ENCODE results near the gene RICTOR. TPM values are rescaled to one million over a fixed set of nuclear protein-coding genes. Genes with fewer than 3 reads are reported as not detected.

Gene RICTOR
- total RNA-seq, 2 experiments from 2014 or later, result 125 TPM

DNA sequence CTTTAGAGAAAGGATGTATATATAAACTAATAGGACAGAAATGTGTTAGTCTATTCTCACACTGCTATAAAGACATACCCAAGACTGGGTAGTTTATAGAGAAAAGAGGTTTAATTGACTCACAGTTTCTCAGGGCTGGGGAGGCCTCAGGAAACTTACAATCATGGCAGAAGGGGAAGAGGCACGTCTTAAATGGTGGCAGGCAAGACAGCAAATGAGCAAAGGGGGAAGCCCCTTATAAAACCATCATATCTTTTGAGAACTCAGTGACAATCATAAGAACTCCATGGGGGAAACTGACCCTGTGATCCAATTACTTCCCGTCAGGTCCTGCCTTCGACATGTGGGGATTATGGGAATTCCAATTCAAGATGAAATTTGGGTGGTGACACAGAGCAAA lies 8.8 kb upstream of the RICTOR start:
- Histone ChIP-seq H3K4me3 (ENCODE audit: low read length) (no peak overlapping the region), H3K27ac (ENCODE audit: low read depth in 1 of 2, low read length in 2 of 2) (no peak overlapping the region), H3K9me3 (ENCODE audit: control insufficient read depth in 1 of 2, insufficient read depth in 1 of 2, low read length in 2 of 2) (no peaks in the 10 kb centered on the region), H3K4me1 (ENCODE audit: insufficient read depth, low read length) (no peaks in the 10 kb centered on the region), H3K27me3 (ENCODE audit: control insufficient read depth in 1 of 2, insufficient read depth in 2 of 2, low read length in 2 of 2) (peaks cover 9 to 39% of the 10 kb centered on the region in 2 experiments), H3K36me3 (ENCODE audit: insufficient read depth, low read length) (no peaks in the 10 kb centered on the region)
- POLR2A ChIA-PET, result no interaction called here
- H3K4me3 Mint-ChIP-seq, result no peak overlapping the region
- DNase-seq, result no peak
- TF ChIP-seq, protein P1, sequence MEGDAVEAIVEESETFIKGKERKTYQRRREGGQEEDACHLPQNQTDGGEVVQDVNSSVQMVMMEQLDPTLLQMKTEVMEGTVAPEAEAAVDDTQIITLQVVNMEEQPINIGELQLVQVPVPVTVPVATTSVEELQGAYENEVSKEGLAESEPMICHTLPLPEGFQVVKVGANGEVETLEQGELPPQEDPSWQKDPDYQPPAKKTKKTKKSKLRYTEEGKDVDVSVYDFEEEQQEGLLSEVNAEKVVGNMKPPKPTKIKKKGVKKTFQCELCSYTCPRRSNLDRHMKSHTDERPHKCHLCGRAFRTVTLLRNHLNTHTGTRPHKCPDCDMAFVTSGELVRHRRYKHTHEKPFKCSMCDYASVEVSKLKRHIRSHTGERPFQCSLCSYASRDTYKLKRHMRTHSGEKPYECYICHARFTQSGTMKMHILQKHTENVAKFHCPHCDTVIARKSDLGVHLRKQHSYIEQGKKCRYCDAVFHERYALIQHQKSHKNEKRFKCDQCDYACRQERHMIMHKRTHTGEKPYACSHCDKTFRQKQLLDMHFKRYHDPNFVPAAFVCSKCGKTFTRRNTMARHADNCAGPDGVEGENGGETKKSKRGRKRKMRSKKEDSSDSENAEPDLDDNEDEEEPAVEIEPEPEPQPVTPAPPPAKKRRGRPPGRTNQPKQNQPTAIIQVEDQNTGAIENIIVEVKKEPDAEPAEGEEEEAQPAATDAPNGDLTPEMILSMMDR (IDR thresholded peaks at IDR 0.05), result no peak
- ATAC-seq (ENCODE audit: poor library complexity), result no peak
- no peaks in the 10 kb centered on the region for H3K36me3 Mint-ChIP-seq (ENCODE audit: low read depth)
- intact Hi-C loops (cut with DNase I, micrococcal nuclease), result no loop called here
- H3K27me3 Mint-ChIP-seq, result peaks cover 38% of the 10 kb centered on the region
- H3K27ac Mint-ChIP-seq, result no peak overlapping the region
- CTCF ChIA-PET, result no interaction called here
- H3K9me3 Mint-ChIP-seq, result no peaks in the 10 kb centered on the region
- H3K4me1 Mint-ChIP-seq (ENCODE audit: low read depth), result no peaks in the 10 kb centered on the region

DNA sequence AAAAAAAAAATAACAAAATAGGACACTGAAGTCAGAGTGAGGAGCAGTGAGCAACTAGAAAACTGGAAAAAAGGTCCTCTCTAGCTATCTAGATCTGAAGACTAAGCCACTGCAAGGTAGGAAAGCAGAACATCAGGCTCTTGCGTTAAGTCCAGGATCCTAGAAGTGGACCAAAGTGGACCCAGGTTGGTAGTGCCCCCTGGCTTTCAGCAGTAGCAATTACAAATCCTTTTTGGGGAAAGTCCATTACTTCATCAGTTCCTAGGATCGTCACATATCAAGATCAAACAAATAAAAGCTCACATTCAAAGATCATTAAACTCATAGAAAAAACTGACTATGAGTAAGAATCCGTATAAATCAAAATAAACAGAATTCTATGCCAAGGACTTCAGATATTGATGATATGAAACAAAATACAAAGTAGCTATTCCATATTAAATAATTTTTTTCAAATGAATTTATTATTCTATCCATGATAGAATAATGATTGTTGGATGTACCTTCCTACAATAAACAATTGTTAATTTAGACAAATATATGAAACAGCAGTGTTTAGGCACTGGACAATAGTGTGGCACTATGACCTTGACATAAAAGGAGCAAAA lies 6.5 kb upstream of the RICTOR start:
- H3K27me3 Mint-ChIP-seq, result peaks cover 36% of the 10 kb centered on the region
- intact Hi-C loops (cut with DNase I, micrococcal nuclease), result no loop called here
- H3K36me3 Mint-ChIP-seq (ENCODE audit: low read depth), result no peaks in the 10 kb centered on the region
- H3K4me3 ChIP-seq (ENCODE audit: low read length), result no peak overlapping the region
- peaks cover 9 to 48% of the 10 kb centered on the region in 2 experiments for H3K27me3 ChIP-seq (ENCODE audit: control insufficient read depth in 1 of 2, insufficient read depth in 2 of 2, low read length in 2 of 2)
- TF ChIP-seq, protein P1 (IDR thresholded peaks at IDR 0.05), result peak; percentile 62
- CTCF ChIA-PET, result interaction anchor here (0.6 to 2.8 kb wide), 15 partner anchors 8 to 206 kb away, joined by 3 to 9 read pairs (median 3); no protein-coding TSS in a partner anchor
- no peak overlapping the region for H3K27ac Mint-ChIP-seq
- no peaks in the 10 kb centered on the region for H3K4me1 ChIP-seq (ENCODE audit: insufficient read depth, low read length)
- no peak overlapping the region for H3K27ac ChIP-seq (ENCODE audit: low read depth in 1 of 2, low read length in 2 of 2)
- POLR2A ChIA-PET, result interaction anchor here (0.8 to 1.4 kb wide), 3 partner anchors 17 to 101 kb away, joined by 3 to 5 read pairs (median 4); no protein-coding TSS in a partner anchor
- peak in 5 of 14 experiments; percentile 5 to 77 (median 54) for DNase-seq
- no peaks in the 10 kb centered on the region for H3K9me3 Mint-ChIP-seq
- no peaks in the 10 kb centered on the region for H3K9me3 ChIP-seq (ENCODE audit: control insufficient read depth in 1 of 2, insufficient read depth in 1 of 2, low read length in 2 of 2)
- peaks cover 19% of the 10 kb centered on the region for H3K4me1 Mint-ChIP-seq (ENCODE audit: low read depth)
- ATAC-seq (ENCODE audit: poor library complexity), result no peak
- H3K4me3 Mint-ChIP-seq, result no peak overlapping the region
- no peaks in the 10 kb centered on the region for H3K36me3 ChIP-seq (ENCODE audit: insufficient read depth, low read length)

DNA sequence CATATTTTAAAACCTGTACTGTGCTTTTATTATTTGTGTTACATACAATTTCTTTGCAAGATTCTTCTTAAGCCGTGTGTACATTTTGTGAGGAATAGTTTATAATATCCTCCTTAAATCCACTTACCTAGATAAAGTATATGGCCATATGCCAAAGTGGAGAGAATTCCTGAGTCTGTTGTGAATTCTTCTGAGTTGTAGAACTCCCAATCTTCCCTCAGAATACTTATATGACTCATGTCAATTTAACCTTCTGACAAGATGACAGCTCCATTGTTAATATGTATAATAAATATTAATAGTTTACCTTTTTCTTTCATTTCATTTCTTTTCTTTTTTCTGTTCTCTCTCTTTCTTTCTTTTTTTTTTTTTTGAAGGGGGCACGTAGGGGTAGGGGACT lies 6.0 kb upstream of the RICTOR start:
- Histone ChIP-seq H3K27ac (ENCODE audit: low read depth in 1 of 2, low read length in 2 of 2) (no peak overlapping the region), H3K4me3 (ENCODE audit: low read length) (no peak overlapping the region), H3K27me3 (ENCODE audit: control insufficient read depth in 1 of 2, insufficient read depth in 2 of 2, low read length in 2 of 2) (peaks cover 9 to 48% of the 10 kb centered on the region in 2 experiments), H3K36me3 (ENCODE audit: insufficient read depth, low read length) (no peaks in the 10 kb centered on the region), H3K9me3 (ENCODE audit: control insufficient read depth in 1 of 2, insufficient read depth in 1 of 2, low read length in 2 of 2) (no peaks in the 10 kb centered on the region), H3K4me1 (ENCODE audit: insufficient read depth, low read length) (no peaks in the 10 kb centered on the region)
- Mint-ChIP-seq H3K27me3 (peaks cover 36% of the 10 kb centered on the region), H3K27ac (no peak overlapping the region), H3K4me1 (ENCODE audit: low read depth) (peaks cover 24% of the 10 kb centered on the region), H3K36me3 (ENCODE audit: low read depth) (peaks cover 4% of the 10 kb centered on the region), H3K9me3 (no peaks in the 10 kb centered on the region), H3K4me3 (no peak overlapping the region)
- POLR2A ChIA-PET, result interaction anchor here (0.8 to 1.6 kb wide), 5 partner anchors 17 to 1823 kb away, joined by 3 to 6 read pairs (median 4); no protein-coding TSS in a partner anchor
- no peak for DNase-seq
- TF ChIP-seq, protein P1 (IDR thresholded peaks at IDR 0.05), result no peak
- CTCF ChIA-PET, result interaction anchor here (0.7 to 2.8 kb wide), 12 partner anchors 8 to 207 kb away, joined by 3 to 9 read pairs (median 4); no protein-coding TSS in a partner anchor
- ATAC-seq (ENCODE audit: poor library complexity), result no peak
- intact Hi-C loops (cut with DNase I, micrococcal nuclease), result no loop called here
